Left renal cortex interstitium (tissue), 4 donors: ENCODE data around the gene FAM124A. TPM values are rescaled to one million over a fixed set of nuclear protein-coding genes. Genes with fewer than 3 reads are reported as not detected.

Source experiments
- DNase-seq, 4 donors: peaks; one replicate each; pipeline ENCODE4 v3.0.0-alpha.2; 2013; ENCODE audit warnings: low read depth in 4 of 4, low spot score in 2 of 4, missing footprints in 1 of 4
- polyA plus RNA-seq, 4 donors: library from polyadenylated mRNA; unstranded; fragments of 120-200 nt; gene quantifications; one replicate each; pipeline ENCODE4 v1.2.1, GENCODE V29; 2013; ENCODE audit not compliant: insufficient read length in 4 of 4

Gene FAM124A, protein sequence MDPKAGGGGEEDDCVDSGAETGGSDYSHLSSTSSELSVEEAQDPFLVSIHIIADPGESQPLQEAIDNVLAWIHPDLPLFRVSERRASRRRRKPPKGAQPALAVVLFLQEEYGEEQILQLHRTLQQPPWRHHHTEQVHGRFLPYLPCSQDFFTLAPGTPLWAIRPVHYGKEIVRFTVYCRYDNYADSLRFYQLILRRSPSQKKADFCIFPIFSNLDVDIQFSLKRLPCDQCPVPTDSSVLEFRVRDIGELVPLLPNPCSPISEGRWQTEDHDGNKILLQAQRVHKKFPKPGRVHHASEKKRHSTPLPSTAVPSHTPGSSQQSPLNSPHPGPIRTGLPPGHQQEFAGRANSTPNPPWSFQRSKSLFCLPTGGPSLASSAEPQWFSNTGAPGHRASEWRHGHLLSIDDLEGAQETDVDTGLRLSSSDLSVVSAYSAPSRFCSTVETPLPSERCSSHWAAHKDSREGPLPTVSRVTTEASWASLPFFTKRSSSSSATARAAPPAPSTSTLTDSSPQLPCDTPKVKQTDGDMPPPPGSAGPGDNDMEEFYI
- 1 to 10 TPM; 4.2 to 5.3 (median 4.6) TPM for polyA plus RNA-seq

DNA sequence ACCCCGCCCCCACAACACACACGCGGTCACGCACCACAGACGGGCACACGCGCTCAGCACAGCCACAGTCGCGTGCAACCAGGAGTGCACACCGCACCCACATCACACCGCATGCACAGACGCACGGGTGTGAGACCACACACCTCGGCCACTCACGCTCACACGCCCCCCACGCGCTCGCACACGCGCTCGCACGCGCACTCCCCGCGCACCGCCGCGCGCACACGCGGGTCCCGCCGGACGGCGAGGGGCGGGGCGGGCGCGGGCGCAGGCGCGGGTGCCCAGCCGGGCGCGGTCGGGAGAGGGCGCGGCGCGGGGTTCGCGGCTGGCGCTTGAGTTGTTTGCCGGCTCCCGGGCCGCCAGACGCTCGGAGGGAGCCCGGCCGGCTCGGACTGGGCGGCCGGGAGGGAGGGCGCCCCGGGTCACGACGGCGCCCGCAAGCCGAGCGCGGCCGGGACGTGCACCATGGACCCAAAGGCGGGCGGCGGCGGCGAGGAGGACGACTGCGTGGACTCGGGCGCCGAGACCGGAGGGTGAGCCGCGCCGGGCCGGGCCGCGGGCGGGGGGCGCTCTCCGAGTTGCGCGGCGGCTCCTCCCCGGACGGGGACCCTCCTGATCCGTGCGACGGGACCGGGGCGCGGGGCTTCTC, at the start of gene FAM124A:
Gene FAM124A, plus strand, starts transcription at position 362 of the 649 bp plus-strand sequence. Its CDS starts 104 bp downstream, at position 466.
- DNase-seq = no peak

DNA sequence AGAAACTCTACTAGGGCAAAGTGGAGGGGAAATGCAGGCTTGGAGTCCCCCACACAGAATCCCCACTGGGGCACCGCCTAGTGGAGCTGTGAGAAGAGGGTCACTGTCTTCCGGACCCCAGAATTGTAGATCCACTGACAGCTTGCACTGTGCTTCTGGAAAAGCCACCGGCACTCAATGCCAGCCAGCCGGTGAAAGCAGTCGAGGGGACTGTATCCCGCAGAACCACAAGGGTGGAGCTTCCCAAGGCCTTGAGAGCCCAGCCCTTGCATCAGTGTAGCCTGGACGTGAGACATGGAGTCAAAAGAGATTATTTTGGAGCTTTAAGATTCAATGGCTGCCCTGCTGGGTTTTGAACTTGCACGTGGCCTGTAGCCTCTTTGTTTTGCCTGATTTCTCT, 47.2 kb upstream of the FAM124A start:
- no peak for DNase-seq

DNA sequence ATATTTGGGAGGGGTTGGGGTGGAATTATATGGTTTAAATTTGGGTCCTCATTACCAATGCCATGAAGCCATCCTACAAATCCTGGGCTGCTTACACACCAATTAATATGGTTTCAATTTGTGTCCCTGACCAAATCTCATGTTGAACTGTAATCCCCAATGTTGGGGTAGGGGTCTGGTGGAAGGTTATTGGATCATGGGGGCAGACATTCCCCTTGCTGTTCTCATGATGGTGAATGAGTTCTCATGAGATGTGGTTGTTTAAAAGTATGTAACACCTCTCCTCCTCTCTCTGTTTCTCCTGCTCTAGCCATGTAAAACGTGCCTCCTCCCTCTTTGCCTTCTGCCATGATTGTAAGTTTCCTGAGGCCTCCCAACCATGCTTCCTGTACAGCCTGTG, 46.6 kb upstream of the FAM124A start:
- no peak for DNase-seq

DNA sequence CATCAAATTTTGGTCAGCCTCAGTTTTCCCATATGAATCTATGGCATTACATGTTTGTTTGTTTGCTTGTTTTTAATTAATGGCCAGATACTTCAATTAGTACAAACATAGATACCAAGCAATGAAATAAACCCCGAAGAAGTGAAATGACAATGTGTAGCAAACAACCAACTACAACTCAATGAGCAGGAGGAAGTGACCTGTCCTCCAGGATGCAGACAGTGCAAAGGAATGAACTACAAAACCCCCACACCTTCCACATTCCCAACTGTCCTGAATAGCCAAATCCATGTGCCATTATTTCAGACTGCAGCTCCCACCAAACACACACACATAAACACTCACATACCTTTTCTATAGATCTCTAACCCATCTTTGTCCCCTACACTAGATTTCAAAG, 45.0 kb upstream of the FAM124A start:
- DNase-seq = no peak

DNA sequence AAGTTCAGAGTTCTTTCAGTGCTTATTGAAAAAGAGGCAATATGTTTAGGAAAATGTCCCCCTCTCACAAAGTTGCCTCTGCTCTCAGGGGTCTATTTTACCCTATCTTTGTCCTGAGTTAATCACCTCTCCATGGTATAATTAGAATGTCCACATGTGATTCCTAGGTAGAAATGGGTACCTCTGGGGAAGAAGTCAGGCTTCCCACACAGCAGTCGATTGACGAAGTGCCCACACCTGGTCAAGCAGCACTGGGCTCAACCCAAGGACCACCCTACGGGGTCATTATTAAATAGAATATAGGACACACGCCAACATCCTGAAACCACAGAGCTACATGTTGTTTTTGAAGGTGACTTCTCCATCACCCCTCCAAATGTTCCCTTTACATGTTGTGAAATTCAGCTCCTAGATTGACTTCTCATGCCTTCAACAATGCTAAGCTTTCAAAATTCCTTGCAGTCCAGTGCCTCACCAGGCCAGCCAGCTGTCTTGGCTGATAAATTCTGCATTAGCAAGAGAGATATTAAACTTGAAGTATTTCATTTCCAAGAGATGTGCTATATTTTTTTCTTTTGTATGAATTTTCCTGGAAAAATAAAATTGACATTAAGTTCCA, 43.6 kb upstream of the FAM124A start:
- no peak for DNase-seq

DNA sequence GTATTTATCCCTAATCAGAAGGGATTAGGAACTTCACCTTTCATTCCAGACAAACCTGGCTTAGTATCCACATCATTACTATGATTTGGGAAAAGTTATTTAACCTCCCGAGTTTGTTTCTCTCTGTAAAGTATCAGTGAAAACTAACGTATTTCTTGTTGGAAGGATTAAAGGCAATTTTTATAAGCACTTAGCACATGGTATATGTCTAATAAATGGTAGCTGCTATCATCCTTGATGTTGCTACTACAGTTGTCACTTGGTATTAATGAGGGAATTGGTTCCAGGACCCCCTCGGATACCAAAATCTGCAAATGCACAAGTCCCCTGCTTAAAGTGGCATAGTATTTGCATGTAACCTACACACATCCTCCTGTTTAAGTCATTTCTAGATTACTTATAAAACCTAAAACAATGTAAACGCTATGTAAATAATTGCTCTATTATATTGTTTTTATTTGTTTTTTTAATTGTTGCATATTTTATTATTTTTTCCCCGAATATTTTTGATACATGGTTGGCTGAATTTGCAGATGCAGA, 42.7 kb upstream of the FAM124A start:
- no peak for DNase-seq

DNA sequence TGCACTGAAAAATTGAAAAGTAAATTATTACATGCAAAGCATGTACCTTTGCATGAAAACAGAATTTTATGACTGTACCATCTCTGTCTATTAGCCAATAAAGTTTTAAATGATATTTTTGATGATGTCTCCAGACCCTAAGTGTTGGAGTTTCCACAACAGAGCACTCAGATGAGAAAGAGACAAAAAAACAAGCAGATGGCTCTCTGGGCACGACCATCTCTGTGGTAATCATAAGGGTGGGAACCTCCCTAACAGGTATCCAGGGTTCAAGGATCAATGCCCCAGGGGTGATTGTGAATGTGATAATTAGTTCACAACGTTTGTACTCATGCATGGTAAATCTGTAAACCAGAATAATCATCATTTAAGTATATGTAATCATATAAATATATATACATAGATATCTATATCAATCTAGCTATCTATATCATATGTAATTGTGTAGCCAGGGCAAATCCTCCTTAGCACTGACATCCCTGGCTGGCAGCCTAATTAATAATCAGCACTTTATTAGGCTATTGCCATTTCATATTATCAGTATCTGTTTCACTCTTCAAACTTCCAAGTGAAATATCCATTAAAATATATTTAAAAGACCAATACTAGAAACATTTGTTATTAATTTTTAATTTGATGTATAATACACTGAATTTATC, 41.2 kb upstream of the FAM124A start:
- no peak for DNase-seq

DNA sequence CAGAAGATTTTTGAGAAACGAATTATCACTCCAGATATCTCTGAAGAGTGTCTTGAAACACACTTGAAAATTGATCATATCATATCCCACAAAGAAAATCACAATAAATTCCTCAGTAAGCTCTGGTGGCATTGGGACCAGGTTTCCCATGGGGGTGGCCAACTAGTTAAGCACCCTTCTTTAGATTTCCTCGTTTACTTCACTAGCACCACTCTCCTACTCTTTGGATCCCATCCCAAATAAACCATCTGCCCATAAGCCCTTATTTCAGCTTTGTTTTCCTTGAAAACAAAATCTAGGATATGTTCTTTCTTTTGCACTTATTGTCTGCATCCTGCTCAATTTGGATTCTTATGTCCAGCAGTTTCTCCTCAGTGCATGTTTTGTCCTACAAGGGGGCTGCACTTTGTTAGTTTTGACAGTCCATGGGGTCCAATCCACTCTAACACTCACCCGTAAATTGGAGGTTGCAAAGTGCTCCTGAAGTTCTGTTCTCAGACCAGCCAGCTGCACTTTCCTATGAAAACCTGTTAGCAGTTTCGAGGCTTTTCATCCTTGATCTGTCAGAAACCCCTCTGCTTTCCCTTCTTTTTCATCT, 40.3 kb upstream of the FAM124A start:
- no peak for DNase-seq

DNA sequence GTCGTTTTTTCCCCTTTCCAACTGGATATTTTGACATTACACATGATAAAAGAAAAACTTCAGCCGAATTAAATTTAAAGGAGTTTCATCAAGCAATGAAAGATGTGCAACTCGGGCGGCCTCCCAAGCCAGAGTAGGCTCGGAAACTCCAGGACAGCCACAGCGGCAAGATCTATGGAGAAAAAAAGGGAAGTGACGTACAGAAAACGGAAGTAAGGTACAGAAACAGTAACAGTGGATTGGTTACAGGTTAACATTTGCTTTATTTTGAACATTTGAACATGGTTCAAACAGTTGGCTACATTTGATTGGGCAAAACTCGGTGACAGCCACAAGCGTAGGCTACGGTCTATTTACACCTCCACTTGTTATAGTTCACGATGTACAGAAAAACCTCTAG, 30.5 kb upstream of the FAM124A start:
- no peak for DNase-seq

DNA sequence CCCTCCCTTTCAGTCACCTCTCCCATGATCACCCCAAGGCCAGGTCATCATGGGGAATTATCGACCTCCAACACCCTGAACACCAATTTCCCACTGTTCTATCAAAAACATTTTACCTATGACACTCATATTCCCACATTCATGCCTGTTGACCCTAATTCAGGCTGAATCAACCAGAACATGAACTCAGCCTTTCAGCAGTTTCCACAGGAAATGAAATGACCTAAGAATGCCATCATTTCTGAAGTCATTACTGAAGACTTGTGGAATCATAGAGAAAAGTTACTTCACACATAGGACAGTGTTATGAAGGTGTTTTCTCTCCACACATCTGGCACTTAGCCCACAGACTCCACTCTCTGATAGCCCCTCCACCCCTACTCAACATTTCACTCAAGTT, 29.9 kb upstream of the FAM124A start:
- no peak for DNase-seq

DNA sequence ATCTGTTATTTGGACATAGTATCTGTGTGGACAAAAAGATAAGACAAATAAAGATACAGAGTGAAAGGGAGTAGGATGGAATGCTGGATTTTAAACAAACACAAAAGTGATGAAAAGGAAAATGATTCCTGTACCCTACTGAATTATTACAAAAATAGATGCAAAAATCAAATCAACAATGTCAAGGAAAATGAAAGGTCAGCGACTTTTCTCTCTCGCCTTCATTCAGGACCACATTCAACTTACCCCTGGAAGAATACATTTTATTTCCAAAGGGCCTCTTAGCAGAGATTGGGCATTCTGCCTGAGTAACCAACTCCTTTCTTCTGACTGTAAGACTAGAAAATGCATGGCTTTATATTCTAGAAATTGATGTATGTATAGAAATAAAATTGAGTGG, 28.8 kb upstream of the FAM124A start:
- DNase-seq = no peak

DNA sequence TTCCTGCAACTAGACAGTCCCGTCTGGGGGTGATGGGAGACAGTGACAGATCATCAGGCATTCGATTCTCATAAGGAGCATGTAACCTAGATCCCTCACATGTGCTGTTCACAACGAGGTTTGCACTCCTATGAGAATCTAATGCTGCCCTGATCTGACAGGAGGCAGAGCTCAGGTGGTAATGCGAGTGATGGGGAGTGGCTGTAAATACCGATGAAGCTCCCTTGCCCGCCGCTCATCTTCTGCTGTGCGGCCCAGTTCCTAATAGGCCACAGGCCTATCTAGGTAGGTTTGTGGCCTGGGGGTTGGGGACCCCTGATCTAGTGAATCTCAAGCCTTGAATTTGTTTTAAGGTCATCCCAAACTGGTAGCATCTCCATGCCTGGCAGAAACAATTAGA, 27.3 kb upstream of the FAM124A start:
- DNase-seq = no peak

DNA sequence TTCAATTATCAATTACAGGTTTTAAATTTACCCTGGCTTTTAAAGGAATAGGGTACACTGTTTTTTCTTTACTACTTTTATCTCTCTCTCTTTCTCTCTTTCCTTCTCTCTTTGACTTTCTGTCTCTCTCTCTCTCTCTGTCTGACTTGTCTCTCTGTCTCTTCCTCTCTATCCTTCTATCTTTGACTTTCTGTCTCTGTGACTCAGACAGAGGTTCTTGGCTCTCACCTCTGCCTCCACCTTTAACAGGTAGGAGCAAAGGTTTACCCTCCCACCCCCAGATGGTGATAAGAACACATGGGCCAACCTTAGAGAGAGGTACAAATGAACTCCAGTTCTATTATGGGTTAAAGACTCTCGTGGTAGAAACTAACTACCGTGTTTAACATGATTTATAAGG, 20.3 kb upstream of the FAM124A start:
- DNase-seq = no peak

DNA sequence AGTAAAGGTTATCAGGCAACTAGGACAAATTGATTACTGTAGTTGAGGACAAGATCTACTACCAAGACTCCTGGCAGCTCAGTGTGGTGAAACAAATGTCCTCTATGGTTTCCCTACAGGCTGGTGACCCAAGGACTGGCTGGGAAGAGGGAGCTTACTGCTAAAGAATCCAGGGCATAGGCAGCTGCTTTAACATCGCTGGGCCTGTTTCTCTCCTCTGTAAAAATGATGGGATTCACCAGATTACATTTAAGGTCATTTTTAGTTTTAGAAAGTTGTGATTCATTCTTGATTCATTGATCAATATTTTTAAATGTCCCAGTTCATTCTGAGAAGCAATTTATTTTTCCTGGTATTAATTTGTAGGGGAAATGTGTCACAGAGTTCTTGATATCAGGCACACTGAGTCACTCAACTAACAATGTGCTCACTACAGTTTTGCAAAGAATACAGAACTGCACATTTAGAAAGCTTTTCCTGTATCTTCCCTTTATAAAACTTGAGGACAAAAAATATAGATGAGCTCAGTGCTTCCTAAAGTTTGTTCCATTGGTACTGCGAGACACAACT, 19.6 kb upstream of the FAM124A start:
- no peak for DNase-seq

DNA sequence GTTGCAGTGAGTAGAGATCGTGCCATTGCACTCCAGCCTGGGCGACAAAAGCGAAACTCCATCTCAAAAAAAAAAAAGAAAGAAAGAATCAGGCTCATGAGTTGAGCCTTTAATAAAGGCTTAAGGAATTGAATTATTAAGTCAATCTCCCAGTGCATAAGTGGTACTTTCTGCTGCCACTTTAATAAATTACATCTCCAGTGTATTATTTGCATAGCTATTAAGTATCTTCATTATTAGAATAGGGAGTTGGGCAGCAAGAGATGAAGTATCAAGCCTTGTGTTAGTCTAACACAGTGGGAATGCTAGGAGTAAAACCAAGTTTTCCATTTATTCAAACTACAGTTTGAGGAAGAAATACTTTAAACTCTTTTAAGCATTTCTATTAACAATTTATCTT, 15.6 kb upstream of the FAM124A start:
- DNase-seq = no peak

DNA sequence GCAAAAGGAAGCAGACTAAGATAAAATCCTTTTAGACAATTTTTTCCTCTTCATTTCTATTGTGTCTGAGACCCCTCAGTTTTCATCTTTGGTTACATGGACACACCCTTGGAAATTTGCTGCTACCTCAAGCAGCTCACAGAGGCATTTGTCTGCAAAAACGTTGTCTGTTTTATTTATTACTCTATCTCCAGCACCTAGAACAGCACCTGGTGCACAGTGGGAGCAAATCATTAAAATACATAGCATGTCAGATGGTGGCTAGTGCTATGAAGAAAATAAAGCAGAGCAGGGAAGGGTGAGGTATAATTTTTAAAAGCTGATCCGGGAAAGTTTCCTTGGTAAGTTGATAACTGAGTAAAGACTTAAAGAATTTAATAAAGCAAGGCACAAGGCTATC, 14.3 kb upstream of the FAM124A start:
- no peak for DNase-seq

DNA sequence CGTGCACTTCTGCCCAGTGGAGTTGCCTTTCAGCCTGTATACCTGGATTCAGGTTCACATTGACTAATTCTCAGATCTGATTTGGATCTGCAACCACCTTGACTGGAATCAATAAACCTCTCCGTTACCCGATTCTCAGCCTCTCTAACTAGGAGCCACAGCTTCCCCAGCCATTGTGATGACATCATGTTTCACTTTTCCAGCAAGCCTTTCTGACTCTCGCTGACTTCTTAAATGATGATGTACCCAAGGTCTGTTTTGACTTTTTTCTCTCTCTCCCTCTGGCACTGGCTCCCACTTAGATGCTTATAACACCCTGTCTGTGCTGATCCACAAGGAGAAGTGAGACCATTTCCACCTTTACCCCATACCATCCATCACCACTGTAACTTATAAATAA, 13.5 kb upstream of the FAM124A start:
- no peak for DNase-seq

DNA sequence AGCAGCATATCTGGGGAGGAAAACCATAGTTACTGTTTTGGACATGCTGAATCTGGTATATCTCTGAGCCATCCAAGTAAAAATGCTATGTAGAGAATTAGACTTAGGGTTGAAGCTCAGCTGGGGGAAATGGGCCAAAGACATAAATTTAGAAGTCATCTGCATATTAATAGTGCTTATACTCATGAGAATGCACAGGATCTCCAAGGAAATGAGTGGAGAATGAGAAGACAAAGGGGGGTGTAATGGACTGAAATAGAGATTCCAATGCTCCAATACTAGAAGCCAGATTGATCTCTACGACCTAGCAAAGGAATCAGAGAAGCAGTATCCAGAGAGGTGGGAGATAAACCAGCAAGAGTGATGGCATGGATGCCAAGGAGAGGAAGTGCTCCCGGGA, 10.3 kb upstream of the FAM124A start:
- no peak for DNase-seq

DNA sequence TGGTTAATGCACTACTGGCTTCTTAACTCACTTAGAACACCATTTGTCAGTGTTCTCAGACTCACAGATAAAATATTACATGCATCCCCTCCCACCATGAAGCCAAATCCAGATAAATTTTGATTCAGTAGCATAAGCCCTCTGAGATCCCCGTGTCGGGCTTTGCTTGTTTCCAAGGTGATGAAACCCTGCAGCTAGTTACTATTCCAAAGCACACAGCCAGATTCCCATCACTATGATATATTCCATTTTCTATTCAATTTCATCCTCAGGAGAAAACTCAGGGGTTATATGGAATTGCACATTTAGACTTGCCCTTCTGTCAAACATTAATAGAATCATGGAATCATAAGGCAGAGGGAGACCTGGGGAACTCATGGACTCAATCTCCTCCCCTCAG, 9.4 kb upstream of the FAM124A start:
- DNase-seq = no peak

DNA sequence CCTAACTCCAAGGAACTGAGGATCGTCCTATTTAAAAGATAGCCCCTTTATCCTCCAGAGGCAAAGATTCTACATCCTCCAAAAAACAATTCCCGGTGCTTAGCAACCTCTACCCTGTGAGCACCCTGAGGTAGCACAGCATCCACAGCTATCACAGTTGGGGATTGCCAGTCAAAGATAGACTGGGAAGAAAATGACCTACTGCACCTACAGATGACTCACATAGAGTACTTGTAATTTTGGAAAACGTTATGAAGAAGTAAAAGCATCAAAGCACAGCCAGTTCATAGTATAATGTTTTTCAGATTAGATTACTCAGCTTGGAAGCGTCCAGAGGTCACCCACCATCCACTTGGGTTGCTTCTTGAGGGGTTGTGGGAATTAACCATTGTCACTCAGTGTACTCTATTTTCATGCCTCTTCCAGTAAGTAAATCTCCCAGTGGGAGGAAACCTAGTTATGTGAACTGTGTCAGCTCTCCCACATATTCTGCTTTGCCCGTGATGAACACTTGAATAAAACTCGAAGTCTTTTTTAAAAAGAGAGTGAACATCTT, 8.9 kb upstream of the FAM124A start:
- no peak for DNase-seq
